Right renal cortex interstitium (tissue), 3 donors: ENCODE results near the gene DSCAM. TPM values are rescaled to one million over a fixed set of nuclear protein-coding genes. Genes with fewer than 3 reads are reported as not detected.

Experiments used
- DNase-seq, 3 donors: peaks; one replicate each; pipeline ENCODE4 v3.0.0-alpha.2; 2013; ENCODE audit warnings: low read depth in 3 of 3, low spot score in 2 of 3
- polyA plus RNA-seq, 3 donors: library from polyadenylated mRNA; unstranded; fragments of 120-200 nt; gene quantifications; one replicate each; pipeline ENCODE4 v1.2.1, GENCODE V29; 2013; ENCODE audit not compliant: insufficient read length in 3 of 3

DSCAM gene
- polyA plus RNA-seq, 3 donors: 0.04 to 0.11 (median 0.07) TPM

DNA sequence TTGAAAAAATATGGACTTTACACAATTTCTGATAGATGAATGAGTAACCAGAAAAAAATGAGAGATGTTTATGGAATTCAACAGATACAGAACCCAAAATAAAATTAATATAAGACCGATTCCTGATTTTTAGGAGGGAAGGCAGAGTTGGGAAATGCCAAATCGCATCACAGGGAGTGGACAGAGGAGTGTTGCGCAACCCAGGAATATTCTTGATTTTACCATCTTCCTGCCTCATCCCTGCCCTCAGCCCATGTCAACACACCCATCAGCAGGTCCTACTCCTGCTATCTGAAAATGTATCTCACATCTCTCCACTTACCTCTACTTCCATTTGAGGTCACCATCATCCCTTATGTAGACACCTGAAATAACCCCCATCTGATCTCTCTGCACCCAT lies 221.0 kb downstream of the DSCAM start:
- no peak for DNase-seq

- DNase-seq: no peak
Observed at GRCh38 chr21:40623528-40623927, 223.4 kb downstream of the DSCAM start.

DNA sequence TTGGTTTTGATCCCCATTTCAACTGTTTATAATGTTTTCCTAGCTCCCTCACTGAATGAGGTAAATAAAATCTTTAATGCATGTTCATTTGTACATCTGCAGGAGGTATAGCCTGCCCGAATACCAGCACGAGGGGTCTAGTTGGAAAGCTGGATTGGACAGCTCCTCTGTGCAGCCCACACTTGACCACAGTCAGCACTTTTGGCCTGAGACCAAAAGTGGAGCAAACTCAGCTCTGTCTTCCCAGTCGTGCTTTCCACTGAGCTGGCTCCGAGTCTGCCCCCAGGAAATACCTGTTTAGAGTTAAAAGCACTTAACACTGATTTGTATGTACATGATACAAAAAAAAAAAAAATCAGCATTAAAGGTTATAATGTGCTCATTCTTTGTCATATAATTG lies 224.4 kb downstream of the DSCAM start:
- no peak for DNase-seq

DNA sequence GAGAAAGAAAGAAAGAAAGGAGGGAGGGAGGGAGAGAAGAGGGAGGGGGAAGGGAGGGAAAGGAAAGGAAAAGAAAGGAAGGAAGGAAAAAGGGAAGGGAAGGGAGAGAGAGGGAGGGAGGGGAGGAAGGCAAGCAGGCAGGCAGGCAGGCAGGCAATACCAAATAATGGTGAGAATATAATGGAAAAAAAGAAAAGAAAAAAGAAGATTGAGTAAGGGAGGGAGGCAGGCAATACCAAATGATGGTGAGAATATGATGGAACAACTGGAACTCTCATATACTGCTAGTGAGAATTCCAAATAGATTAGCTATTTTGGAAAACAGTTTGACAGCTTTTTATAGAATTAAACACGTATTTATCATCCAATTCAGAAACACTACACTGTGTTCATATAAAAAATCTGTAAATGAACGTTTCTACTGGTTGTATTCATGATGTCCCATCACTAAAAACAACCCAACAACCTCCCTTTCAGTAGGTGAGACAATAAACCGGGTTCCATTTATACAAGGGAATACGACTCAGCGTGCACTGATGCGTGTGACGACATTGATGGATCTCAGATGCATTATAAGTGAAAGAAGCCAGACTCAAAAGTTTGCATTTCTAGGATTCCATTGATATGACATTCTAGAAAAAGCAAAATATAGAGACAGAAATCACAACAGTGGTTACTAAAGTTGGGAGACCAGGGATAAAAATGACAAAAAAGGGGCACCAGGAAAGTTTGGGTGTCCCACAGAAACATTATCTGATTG lies 226.4 kb downstream of the DSCAM start:
- DNase-seq: no peak

DNA sequence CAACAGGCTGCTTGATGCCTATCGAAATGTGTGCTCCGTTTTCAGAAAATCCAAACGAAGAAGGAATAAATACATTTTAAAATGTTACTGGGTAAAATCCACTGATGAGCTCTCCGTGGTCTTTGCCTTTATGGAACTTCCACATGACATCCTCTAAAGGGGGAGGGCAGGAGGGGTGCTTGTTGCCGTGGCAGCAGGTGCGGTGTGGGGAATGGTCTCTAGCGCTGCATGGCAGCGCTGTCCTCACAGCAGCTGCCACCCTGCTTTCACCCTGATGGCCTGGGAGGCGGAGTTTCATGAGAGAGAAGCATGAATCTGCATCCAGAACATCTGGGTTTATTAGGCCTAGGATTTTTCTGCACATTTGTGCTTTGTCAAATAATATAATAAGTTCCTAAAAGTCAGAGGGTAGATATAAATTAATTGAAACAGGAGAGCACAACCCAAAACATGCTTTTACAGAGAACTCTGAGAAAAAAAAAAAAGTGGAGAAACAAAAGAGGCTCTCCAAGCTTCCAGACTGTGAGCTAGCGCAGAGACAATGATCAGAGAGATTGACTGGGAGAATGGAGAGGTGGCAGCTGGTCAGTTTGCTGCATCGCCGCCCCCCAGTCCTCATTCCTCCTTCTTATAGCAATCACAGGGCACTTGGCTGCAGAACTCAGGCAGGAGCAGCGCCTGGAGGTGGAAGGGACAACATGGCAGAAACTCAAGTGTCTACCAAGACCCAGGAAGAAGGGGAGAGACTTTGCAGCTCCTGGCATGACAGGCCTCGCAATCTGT lies 228.6 kb downstream of the DSCAM start:
- no peak for DNase-seq

GRCh38 chr21:40616377-40616704 lies 230.6 kb downstream of the DSCAM start:
- no peak for DNase-seq

GRCh38 chr21:40615505-40616376 lies 231.2 kb downstream of the DSCAM start:
- DNase-seq: no peak

- no peak for DNase-seq
Observed at GRCh38 chr21:40613546-40614030, 233.4 kb downstream of the DSCAM start.

DNA sequence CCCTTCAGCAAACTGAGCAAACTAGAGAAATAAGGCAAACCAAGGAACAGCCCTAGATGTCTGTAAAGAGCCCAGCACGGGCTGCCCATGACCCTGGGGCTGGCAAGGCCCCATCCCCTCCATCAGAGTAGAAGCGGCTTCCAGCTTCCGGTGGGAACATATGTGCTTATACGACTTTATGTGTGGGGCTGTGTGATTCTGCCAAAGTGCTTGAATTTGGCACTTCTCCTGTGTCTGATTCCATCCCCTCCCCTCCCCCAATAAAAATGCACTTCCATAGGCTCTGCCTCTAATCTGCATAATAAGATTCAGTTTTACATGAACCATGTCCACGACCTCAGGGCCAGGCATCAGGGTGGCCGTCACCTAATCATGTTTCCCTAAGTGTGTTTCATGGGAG lies 236.6 kb downstream of the DSCAM start:
- DNase-seq: no peak

DNA sequence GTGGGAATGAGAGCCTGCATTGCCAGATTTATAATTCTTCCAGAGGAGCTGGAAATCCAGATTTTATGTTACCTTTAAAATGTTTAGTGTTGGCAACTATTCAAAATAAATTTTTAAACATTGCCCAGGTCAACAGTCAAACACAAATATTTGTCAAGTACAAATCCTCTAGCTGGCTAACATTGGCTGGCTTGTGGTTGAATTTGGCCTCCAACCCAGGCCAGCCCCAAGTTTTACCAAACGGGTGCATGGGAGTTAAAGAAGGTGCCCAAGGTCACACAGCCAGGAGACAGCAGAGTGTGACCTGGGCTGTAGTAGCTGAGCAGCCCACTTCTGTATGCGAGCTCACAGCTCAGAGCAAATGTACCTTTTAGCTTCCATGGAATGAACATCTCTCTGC lies 240.6 kb downstream of the DSCAM start:
- DNase-seq: no peak

DNA sequence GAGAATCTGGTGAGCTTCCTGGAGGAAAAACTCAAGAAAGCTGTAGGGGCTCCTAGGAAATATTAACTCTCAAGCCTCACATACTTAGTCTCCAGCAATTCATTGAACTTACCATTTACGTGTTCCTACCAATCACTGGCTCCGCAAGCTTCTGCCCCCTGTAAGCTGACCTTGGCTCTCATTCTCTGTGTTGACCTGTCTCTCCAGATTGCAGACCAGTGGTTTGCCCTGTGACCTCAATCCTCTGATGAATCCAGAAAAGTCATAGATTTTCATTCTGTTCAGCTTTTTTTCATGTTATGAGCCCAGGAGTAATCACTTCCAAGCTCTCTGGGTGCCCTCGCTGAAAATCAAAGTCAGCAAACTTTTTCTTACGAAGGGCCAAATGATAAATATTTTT lies 241.9 kb downstream of the DSCAM start:
- no peak for DNase-seq

- no peak for DNase-seq
Observed at GRCh38 chr21:40603774-40604173, 243.2 kb downstream of the DSCAM start.

DNA sequence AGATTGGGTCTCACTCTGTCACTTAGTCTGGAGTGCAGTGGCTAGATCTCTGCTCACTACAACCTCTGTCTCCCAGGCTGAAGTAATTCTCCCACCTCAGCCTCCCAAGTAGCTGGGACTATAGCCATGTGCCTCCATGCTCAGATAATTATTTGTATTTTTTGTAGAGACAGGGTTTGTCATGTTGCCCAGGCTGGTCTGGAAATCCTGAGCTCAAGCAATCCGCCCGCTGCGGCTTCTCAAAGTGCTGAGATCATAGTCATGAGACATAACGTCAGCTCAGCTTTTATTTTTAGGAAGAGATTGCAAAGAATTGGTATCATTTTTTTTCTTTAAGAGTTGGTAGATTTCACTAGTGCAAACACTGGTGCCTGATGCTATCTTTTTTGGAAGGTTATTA lies 244.9 kb downstream of the DSCAM start:
- no peak for DNase-seq

DNA sequence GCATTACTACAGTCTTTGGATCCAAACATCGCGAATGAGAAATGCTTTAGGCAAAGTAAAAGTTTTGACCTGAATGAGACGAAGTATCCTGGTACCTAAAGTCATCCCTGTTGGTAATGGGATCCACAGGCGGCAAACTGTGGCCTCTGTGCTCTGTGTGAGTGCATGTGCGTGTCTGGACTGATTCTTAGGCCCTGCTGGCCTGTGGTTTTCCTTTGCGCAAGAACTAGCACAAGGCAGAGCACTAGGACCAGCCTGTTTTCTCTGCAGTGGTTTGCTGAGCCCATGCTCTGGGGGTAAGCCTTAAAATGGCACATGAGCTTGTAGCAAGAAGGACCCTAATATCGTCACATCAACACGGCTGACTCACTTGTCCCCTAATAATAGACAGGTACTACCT lies 251.2 kb downstream of the DSCAM start:
- no peak for DNase-seq

DNA sequence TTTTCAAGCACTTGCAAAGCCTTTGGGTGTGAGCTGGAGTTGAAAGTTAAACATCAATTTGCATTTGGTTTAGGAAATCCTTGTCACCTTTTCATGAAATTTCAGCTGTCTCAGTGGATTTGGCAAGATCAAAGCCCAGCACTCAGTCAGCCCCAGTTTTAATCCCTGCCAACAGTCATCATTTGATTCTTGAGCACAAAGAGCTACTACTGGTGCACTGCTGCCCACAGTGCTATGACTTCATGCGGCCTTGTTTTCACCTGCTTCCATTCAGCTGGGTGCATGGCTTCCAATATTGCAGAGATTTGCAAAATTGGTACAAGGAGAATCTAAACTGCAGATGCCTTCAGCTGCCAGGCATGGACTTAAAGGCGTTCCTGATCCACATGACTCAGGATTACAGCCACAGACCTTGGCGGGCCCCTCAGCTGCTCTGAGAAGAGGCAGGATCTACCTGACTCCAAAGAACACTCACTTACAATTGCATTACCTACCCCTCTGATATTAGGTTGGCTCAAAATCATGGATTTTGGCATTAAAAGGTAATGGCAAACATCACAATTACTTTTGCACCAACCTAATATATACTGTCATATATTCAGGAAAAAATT lies 259.1 kb downstream of the DSCAM start:
- DNase-seq: no peak

- DNase-seq: no peak
Observed at GRCh38 chr21:40586575-40586974, 260.4 kb downstream of the DSCAM start.

GRCh38 chr21:40577285-40578043 lies 269.5 kb downstream of the DSCAM start:
- DNase-seq: no peak

GRCh38 chr21:40575976-40576375 lies 271.0 kb downstream of the DSCAM start:
- no peak for DNase-seq

DNA sequence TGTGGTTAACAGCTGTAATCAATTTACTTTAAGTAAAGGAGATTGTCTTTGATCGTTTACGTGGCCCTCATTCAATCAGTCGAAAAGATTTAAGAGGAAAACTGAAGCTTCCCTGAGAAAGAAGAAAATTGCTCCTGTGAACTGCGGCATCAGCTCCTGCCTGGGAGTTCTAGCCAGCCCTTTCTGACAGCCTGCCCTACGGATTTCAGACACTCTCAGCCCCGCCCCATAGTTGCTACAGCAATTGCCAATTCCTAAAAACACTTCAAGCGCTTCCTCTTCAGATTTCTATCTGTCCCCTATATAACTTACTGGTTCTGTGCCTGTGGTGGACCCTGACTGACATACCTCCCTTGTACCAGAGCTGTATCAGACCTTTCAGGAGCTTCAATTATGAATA lies 277.6 kb downstream of the DSCAM start:
- no peak for DNase-seq

GRCh38 chr21:40568807-40569206 lies 278.2 kb downstream of the DSCAM start:
- DNase-seq: no peak
